ENCODE data around the gene FAM131A. TPM values are rescaled to one million over a fixed set of nuclear protein-coding genes. Genes with fewer than 3 reads are reported as not detected.

Gene FAM131A
- total RNA-seq, 1 experiment from 2014 or later: 14.4 TPM

DNA sequence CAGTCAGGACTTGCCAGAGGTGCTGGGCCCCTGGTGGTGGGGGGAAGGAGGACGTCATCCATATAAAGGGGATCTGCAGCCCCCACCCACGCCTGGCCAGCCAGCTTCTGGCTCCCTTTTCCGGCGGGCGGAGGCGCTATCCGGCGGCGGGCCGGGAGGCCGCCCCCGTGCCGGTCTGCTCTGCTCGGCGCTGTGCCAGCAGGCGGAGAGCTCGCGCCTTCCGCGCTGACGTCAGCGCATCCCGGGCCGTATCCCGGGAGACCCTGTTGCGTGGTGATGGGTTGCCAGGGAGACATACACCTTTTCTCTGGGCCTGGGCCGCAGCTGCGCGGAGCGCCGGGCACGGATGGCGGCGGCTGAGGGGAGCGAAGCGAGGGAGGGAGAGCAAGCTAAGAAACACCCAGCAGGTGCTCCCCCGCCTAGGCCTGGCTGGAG, 1.1 kb downstream of the FAM131A start:
- no peak overlapping the region for H4K5ac ChIP-seq (ENCODE audit: insufficient read length, low read depth, low read length)
- TF ChIP-seq, protein P1, sequence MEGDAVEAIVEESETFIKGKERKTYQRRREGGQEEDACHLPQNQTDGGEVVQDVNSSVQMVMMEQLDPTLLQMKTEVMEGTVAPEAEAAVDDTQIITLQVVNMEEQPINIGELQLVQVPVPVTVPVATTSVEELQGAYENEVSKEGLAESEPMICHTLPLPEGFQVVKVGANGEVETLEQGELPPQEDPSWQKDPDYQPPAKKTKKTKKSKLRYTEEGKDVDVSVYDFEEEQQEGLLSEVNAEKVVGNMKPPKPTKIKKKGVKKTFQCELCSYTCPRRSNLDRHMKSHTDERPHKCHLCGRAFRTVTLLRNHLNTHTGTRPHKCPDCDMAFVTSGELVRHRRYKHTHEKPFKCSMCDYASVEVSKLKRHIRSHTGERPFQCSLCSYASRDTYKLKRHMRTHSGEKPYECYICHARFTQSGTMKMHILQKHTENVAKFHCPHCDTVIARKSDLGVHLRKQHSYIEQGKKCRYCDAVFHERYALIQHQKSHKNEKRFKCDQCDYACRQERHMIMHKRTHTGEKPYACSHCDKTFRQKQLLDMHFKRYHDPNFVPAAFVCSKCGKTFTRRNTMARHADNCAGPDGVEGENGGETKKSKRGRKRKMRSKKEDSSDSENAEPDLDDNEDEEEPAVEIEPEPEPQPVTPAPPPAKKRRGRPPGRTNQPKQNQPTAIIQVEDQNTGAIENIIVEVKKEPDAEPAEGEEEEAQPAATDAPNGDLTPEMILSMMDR (conservative IDR thresholded peaks at IDR 0.05): peak; percentile 25; the same call in 1 of the 3 replicates
- no peak overlapping the region for H3K27ac ChIP-seq (ENCODE audit: insufficient read length, low read depth, low read length)
- no peak overlapping the region for H2AFZ ChIP-seq (ENCODE audit: low read length)
- peak overlapping the region in 1 of 2 experiments; percentile 63; a peak in 3 of 5 replicates for H3K4me3 Mint-ChIP-seq
- no peak overlapping the region for H4K8ac ChIP-seq (replicated peaks; ENCODE audit: insufficient read length, low read depth, low read length)
- no peak overlapping the region for H3K4ac ChIP-seq (ENCODE audit: low read depth, low read length)
- no peak overlapping the region for H3T11ph ChIP-seq (ENCODE audit: low read length)
- no peaks in the 10 kb centered on the region for H3K79me1 ChIP-seq (ENCODE audit: insufficient read depth, low read depth, low read length, poor library complexity, severe bottlenecking)
- H3K4me2 ChIP-seq (ENCODE audit: insufficient read depth, insufficient read length, low read length): no peak overlapping the region
- no peak overlapping the region for H3K9ac ChIP-seq (ENCODE audit: extremely low read depth, insufficient read length, low read length)
- H3K23me2 ChIP-seq (ENCODE audit: insufficient read length, low read depth, low read length, poor library complexity, severe bottlenecking): peaks cover 10% of the 10 kb centered on the region
- no peak overlapping the region for H2AK5ac ChIP-seq (ENCODE audit: insufficient read length, low read length)
- no peak overlapping the region for H3K23ac ChIP-seq (ENCODE audit: insufficient read length, low read depth, low read length)
- peak overlapping the region in 2 of 3 experiments; percentile 6 to 90; a peak in 3 of 7 replicates for H3K27ac Mint-ChIP-seq
- H3K9me3 ChIP-seq (ENCODE audit: control insufficient read depth, low read depth, low read length): no peaks in the 10 kb centered on the region
- H2BK20ac ChIP-seq (ENCODE audit: low read depth, low read length, poor library complexity, severe bottlenecking): no peak overlapping the region
- no peak overlapping the region for H3K56ac ChIP-seq (ENCODE audit: insufficient read length, low read depth, low read length)
- no peak overlapping the region for H2BK15ac ChIP-seq (ENCODE audit: low read depth, low read length)
- peaks cover 20 to 42% (median 27%) of the 10 kb centered on the region in 3 experiments for H3K36me3 Mint-ChIP-seq (ENCODE audit: insufficient read depth in 1 of 3, low read depth in 3 of 3)
- H4K20me1 ChIP-seq (ENCODE audit: control insufficient read depth, insufficient read depth, insufficient read length): peaks cover 4% of the 10 kb centered on the region
- H2BK5ac ChIP-seq (ENCODE audit: insufficient read length, low read length): no peak overlapping the region
- no peak overlapping the region for H2BK120ac ChIP-seq (ENCODE audit: low read depth, low read length, poor library complexity, severe bottlenecking)
- peak overlapping the region; percentile 18; the same call in 1 of the 2 replicates for H3K14ac ChIP-seq (ENCODE audit: insufficient read depth, low read length)
- no peaks in the 10 kb centered on the region for H3K27me3 ChIP-seq (ENCODE audit: insufficient read depth, low read length)
- WGBS (ENCODE audit: extremely low coverage, insufficient read length, low lambda C conversion rate): no CpG with 5 or more reads among the region's 37 CpGs
- H3K9me3 Mint-ChIP-seq: no peaks in the 10 kb centered on the region; a peak in 1 of 5 replicates
- H3K4me1 Mint-ChIP-seq: peaks cover 34 to 37% of the 10 kb centered on the region in 2 experiments
- peak; percentile 93 for DNase-seq
- H3K18ac ChIP-seq (ENCODE audit: insufficient read length, low read depth, low read length): peak overlapping the region; percentile 75
- no peaks in the 10 kb centered on the region for H3K79me2 ChIP-seq (ENCODE audit: insufficient read depth, low read length)
- H3K4me1 ChIP-seq (ENCODE audit: insufficient read depth, low read length): no peaks in the 10 kb centered on the region
- H3K27me3 Mint-ChIP-seq (ENCODE audit: low read depth): no peaks in the 10 kb centered on the region; the same call in 1 of the 2 replicates
- no peak overlapping the region for H4K91ac ChIP-seq (ENCODE audit: insufficient read length, low read depth, low read length)
- H2BK12ac ChIP-seq (ENCODE audit: insufficient read length, low read depth, low read length): no peak overlapping the region

All from H9 (cell line).